HepG2 (cell line): ENCODE data around the gene TNFAIP8L2. TPM values are rescaled to one million over a fixed set of nuclear protein-coding genes. Genes with fewer than 3 reads are reported as not detected.

Source experiments
- ATF7 ChIP-seq, 2 experiments: fragments of 450-650 bp in 1 of 2; sonication (generic) in 1 of 2; formaldehyde crosslinking in 1 of 2; IDR thresholded peaks; 2 replicates each; pipeline versions ENCODE4 v1.4.0 to v1.6.1; 2016 to 2020; ENCODE audit warnings: antibody characterized with exemption in 1 of 2, mild to moderate bottlenecking in 1 of 2, missing genetic modification reagents in 1 of 2
- ATM ChIP-seq: fragments of 450-650 bp; IDR thresholded peaks from 2 replicates; pipeline ENCODE4 v1.7.1; 2017; ENCODE audit warnings: mild to moderate bottlenecking, borderline replicate concordance
- CSRNP2 ChIP-seq: sonication (generic); formaldehyde crosslinking; conservative IDR thresholded peaks from 2 replicates; pipeline ENCODE4 v1.8.0; 2022; ENCODE audit warnings: low read depth, missing genetic modification reagents
- ELF4 ChIP-seq: sonication (generic); formaldehyde crosslinking; IDR thresholded peaks from 2 replicates; pipeline ENCODE4 v1.5.0; 2020; ENCODE audit warnings: missing genetic modification reagents, mild to moderate bottlenecking, moderate library complexity, borderline replicate concordance
- ESRRA ChIP-seq: sonication (generic); formaldehyde crosslinking; IDR thresholded peaks from 2 replicates; pipeline ENCODE4 v1.5.1; 2020; ENCODE audit warnings: mild to moderate bottlenecking, low read depth, missing genetic modification reagents
- HCFC1 ChIP-seq: fragments of 150-350 bp; IDR thresholded peaks from 2 replicates; pipeline ENCODE4 v1.6.1; 2014; ENCODE audit warnings: low read depth, low read length
- HHEX ChIP-seq: IDR thresholded peaks from 2 replicates; pipeline ENCODE4 v1.6.1; 2016; ENCODE audit warnings: control low read depth
- HNRNPL ChIP-seq: fragments of 200-400 bp; formaldehyde crosslinking; IDR thresholded peaks from 2 replicates; pipeline ENCODE4 v1.6.1; 2017; ENCODE audit warnings: mild to moderate bottlenecking, low read depth, low read length
- KAT2B ChIP-seq: fragments of 150-350 bp; IDR thresholded peaks from 2 replicates; pipeline ENCODE4 v1.6.1; 2014; ENCODE audit warnings: low read depth, low read length, borderline replicate concordance
- MTA1 ChIP-seq: sonication (generic); formaldehyde crosslinking; IDR thresholded peaks from 2 replicates; pipeline ENCODE4 v1.4.0; 2020; ENCODE audit warnings: missing genetic modification reagents, mild to moderate bottlenecking, borderline replicate concordance
- PAX8 ChIP-seq: sonication (generic); formaldehyde crosslinking; IDR thresholded peaks from 2 replicates; pipeline ENCODE4 v1.8.0; 2022; ENCODE audit warnings: mild to moderate bottlenecking, missing genetic modification reagents, borderline replicate concordance
- PHF20 ChIP-seq: sonication (generic); formaldehyde crosslinking; IDR thresholded peaks from 2 replicates; pipeline ENCODE4 v1.5.0; 2020; ENCODE audit warnings: mild to moderate bottlenecking, missing genetic modification reagents
- POGK ChIP-seq: sonication (generic); formaldehyde crosslinking; conservative IDR thresholded peaks from 2 replicates; pipeline ENCODE4 v1.8.0; 2022; ENCODE audit warnings: mild to moderate bottlenecking, moderate library complexity, missing genetic modification reagents
- POLR2AphosphoS5 ChIP-seq: IDR thresholded peaks from 2 replicates; pipeline ENCODE4 v1.6.1; 2012; ENCODE audit warnings: low read depth, low read length
- RARA ChIP-seq: IDR thresholded peaks from 2 replicates; pipeline ENCODE4 v1.6.1; 2016; ENCODE audit warnings: missing genetic modification reagents, missing compliant biosample characterization
- RFXAP ChIP-seq: sonication (generic); formaldehyde crosslinking; IDR thresholded peaks from 2 replicates; pipeline ENCODE4 v1.4.0; 2020; ENCODE audit warnings: missing genetic modification reagents, borderline replicate concordance
- THAP11 ChIP-seq: IDR thresholded peaks from 2 replicates; pipeline ENCODE4 v1.6.1; 2016; ENCODE audit warnings: missing biosample characterization, missing genetic modification reagents
- YEATS4 ChIP-seq: sonication (generic); formaldehyde crosslinking; IDR thresholded peaks from 2 replicates; pipeline ENCODE4 v1.4.0; 2020; ENCODE audit warnings: missing genetic modification reagents, borderline replicate concordance
- ZFYVE20 ChIP-seq: sonication (generic); formaldehyde crosslinking; IDR thresholded peaks from 2 replicates; pipeline ENCODE4 v1.8.0; 2023; ENCODE audit warnings: low read depth, mild to moderate bottlenecking, moderate library complexity, missing genetic modification reagents, borderline replicate concordance
- ZNF260 ChIP-seq: sonication (generic); formaldehyde crosslinking; IDR thresholded peaks from 2 replicates; pipeline ENCODE4 v1.4.0; 2020; ENCODE audit warnings: missing genetic modification reagents, low read depth, mild to moderate bottlenecking, borderline replicate concordance
- ZNF570 ChIP-seq: sonication (generic); formaldehyde crosslinking; IDR thresholded peaks from 2 replicates; pipeline ENCODE4 v1.4.0; 2020; ENCODE audit warnings: mild to moderate bottlenecking, missing genetic modification reagents, borderline replicate concordance
- ZNF761 ChIP-seq: sonication (generic); formaldehyde crosslinking; conservative IDR thresholded peaks from 2 replicates; pipeline ENCODE4 v1.4.0; 2020; ENCODE audit warnings: mild to moderate bottlenecking, missing genetic modification reagents
- ZNF792 ChIP-seq: IDR thresholded peaks from 2 replicates; pipeline ENCODE4 v1.6.1; 2016
- polyA plus RNA-seq, 8 experiments: library from polyadenylated mRNA; depleted of rRNA in 3 of 8; stranded (reverse) in 7 of 8; unstranded in 1 of 8; fragments of >200 nt; fragmentation: Illumina TruSeq in 4 of 8; extraction: Trizol in 4 of 8; gene quantifications; 2 replicates each; pipeline versions ENCODE4 v1.2.1 to v1.2.3, GENCODE V29; 2011 to 2016; ENCODE audit warnings: low read depth in 4 of 8, missing spikeins in 1 of 8, mixed read lengths in 1 of 8; ENCODE audit not compliant: insufficient read depth in 1 of 8
- total RNA-seq, 5 experiments: library from RNA; depleted of rRNA; stranded (reverse); fragments of >200 nt; fragmentation: Illumina TruSeq; extraction: Trizol; gene quantifications; 2 replicates each; pipeline ENCODE4 v1.2.3, GENCODE V29; 2016; ENCODE audit warnings: low read depth in 1 of 5
- TF ChIP-seq, protein P1 (sequence below): IDR thresholded peaks from 2 replicates; pipeline ENCODE4 v1.6.1; 2016; ENCODE audit warnings: low read depth, control low read depth
- TF ChIP-seq, protein P2 (sequence below): sonication (generic); formaldehyde crosslinking; IDR thresholded peaks from 2 replicates; pipeline ENCODE4 v1.8.1; 2023; ENCODE audit warnings: mild to moderate bottlenecking, moderate library complexity, missing genetic modification reagents

The TNFAIP8L2 gene
- total and polyA plus RNA-seq, 2 of the 13 experiments (the other 11 are each of a cell fraction or from before 2014, with no cell fraction given) = not detected

DNA sequence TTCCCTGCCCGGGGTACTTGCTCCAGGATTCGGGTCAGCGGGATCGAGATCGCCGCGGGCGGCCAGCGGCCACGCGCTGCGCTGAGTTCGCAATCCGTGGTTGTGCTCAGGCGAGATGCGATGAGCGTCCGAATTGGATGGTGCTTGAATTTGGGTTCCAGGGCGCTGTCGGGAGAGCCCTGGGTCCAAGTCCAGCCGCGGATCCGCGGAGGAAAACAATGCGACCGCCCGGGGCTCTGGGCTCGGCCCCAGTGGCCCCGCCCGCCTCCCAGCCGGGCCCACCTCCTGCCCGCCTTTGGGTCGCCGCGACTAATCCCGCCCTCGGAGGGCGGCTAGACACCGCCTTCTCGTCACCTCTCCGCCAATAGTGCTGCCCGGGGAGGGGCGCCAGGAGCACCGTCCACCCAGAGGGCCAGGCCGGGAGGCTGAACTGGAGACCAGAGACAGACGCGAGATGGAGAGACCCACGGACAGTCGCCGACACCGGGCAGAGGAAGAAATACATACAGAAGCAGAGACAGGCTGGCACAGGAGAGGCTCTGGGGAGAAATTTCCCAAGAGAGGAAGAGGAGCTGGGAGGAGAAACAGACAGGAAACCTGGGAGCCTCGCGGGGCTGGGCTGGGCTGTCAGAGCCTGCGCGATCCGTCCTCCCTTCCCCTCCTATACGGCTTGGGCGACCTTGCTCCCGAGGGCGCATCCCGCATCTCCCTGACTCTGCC lies 9.9 kb upstream of the TNFAIP8L2 start, which contains the start of gene SEMA6C (continued):
- TF ChIP-seq POGK = no peak; the same call in 1 of the 2 replicates
- TF ChIP-seq RFXAP (CRISPR knock-in tag) = no peak
- no peak for TF ChIP-seq ZNF792
- TF ChIP-seq ELF4 (CRISPR knock-in tag) = peak; percentile 58; the same call in 1 of the 2 replicates
- TF ChIP-seq KAT2B = no peak
- TF ChIP-seq YEATS4 (CRISPR knock-in tag) = no peak
- no peak; the same call in 1 of the 2 replicates for TF ChIP-seq ZNF761 (CRISPR knock-in tag)
- TF ChIP-seq PAX8 (CRISPR knock-in tag) = no peak
- TF ChIP-seq ZFYVE20 (CRISPR knock-in tag) = no peak
- TF ChIP-seq POLR2AphosphoS5 = peak; percentile 87
- no peak for TF ChIP-seq HHEX
- no peak for TF ChIP-seq RARA (CRISPR knock-in tag)
- TF ChIP-seq, protein P1, sequence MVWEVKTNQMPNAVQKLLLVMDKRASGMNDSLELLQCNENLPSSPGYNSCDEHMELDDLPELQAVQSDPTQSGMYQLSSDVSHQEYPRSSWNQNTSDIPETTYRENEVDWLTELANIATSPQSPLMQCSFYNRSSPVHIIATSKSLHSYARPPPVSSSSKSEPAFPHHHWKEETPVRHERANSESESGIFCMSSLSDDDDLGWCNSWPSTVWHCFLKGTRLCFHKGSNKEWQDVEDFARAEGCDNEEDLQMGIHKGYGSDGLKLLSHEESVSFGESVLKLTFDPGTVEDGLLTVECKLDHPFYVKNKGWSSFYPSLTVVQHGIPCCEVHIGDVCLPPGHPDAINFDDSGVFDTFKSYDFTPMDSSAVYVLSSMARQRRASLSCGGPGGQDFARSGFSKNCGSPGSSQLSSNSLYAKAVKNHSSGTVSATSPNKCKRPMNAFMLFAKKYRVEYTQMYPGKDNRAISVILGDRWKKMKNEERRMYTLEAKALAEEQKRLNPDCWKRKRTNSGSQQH (CRISPR knock-in tag) = no peak
- no peak for TF ChIP-seq ATM
- TF ChIP-seq THAP11 (CRISPR knock-in tag) = peak; percentile 39; the same call in 1 of the 2 replicates
- no peak for TF ChIP-seq HCFC1
- peak; percentile 53 for TF ChIP-seq ESRRA (CRISPR knock-in tag)
- no peak for TF ChIP-seq ATF7 (IDR thresholded peaks at IDR 0.05)
- no peak for TF ChIP-seq ATF7 (CRISPR knock-in tag; IDR thresholded peaks at IDR 0.05)
- TF ChIP-seq, protein P2, sequence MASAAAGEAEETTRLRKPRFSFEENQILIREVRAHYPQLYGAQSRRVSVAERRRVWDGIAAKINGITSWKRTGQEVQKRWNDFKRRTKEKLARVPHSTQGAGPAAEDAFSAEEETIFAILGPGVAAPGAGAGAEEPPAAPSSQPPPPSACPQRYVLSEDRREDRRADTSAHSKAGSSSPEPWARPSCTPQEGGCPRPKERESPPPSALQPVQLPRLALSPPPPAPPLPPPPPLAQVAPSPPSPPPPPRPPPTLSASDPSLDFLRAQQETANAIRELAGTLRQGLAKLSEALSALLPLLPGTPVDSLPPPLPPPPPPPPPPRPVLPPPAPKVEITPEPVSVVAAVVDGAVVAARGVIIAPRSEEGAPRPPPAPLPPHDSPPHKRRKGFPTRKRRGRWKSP (CRISPR knock-in tag) = 0 out of 2 replicates have a peak, but pooled peaks have one; percentile 54
- TF ChIP-seq ZNF570 (CRISPR knock-in tag) = no peak
- TF ChIP-seq MTA1 = peak; percentile 37; the same call in 1 of the 2 replicates
- 0 out of 2 replicates have a peak, but pooled peaks have one; percentile 47 for TF ChIP-seq PHF20 (CRISPR knock-in tag)
- no peak for TF ChIP-seq ZNF260 (CRISPR knock-in tag)
- no peak for TF ChIP-seq HNRNPL
- no peak for TF ChIP-seq CSRNP2 (CRISPR knock-in tag)
